Endothelial cell of umbilical vein (primary cell): Measurements from ENCODE around the gene SELL. TPM values are rescaled to one million over a fixed set of nuclear protein-coding genes. Genes with fewer than 3 reads are reported as not detected.
A peak's percentile ranks its signal among the peaks of the same experiment; 100 is the strongest.

Experiments used
- BruUV-seq: library from RNA; stranded (reverse); fragments of 400-500 nt; replicated peaks from 2 replicates; lab custom pipeline; 2021; lab: Mats Ljungman, UMichigan
- CTCF ChIA-PET: fragments of 300-600, 350-600 bp; sonication (Branson Sonifier 250); formaldehyde crosslinking; loops from one replicate; lab custom pipeline; 2021; ENCODE audit warnings: antibody characterized with exemption, inconsistent platforms; lab: Charles Lee
- POLR2A ChIA-PET: fragments of 300-600, 350-600 bp; sonication (Branson Sonifier 250); formaldehyde crosslinking; loops from one replicate; lab custom pipeline; 2021; ENCODE audit warnings: antibody characterized with exemption, inconsistent platforms; lab: Charles Lee
- DNase-seq: peaks from one replicate; pipeline ENCODE4 v3.0.0-alpha.2; 2011; ENCODE audit warnings: low read depth, low spot score
- FAIRE-seq: peaks from 2 replicates; lab custom pipeline; 2011; peaks lifted over from hg19 to GRCh38; lab: Jason Lieb, UNC
- H2AFZ ChIP-seq: 2 replicates; pipeline ENCODE4 v1.6.0; 2012; ENCODE audit warnings: low read depth, low read length, control low read depth, inconsistent platforms
- H3K27ac ChIP-seq: 2 replicates; pipeline ENCODE4 v1.5.1; 2011; ENCODE audit warnings: low read depth, mild to moderate bottlenecking, control low read depth, low read length, moderate library complexity; ENCODE audit not compliant: insufficient read depth
- H3K27me3 ChIP-seq, 2 experiments: 2 replicates each; pipeline versions ENCODE4 v1.6.0 to v1.6.1; 2011; ENCODE audit warnings: low read length in 2 of 2, mixed read lengths in 1 of 2; ENCODE audit not compliant: control insufficient read depth in 2 of 2, insufficient read depth in 2 of 2
- H3K36me3 ChIP-seq, 2 experiments: 2 replicates in 1 of 2; 3 replicates in 1 of 2; pipeline ENCODE4 v1.5.1; 2011; ENCODE audit warnings: low read length in 2 of 2, mild to moderate bottlenecking in 1 of 2, moderate library complexity in 1 of 2; ENCODE audit not compliant: control insufficient read depth in 2 of 2, insufficient read depth in 2 of 2; ENCODE audit errors: extremely low read depth in 1 of 2
- H3K4me1 ChIP-seq: 3 replicates; pipeline ENCODE4 v1.5.1; 2011; ENCODE audit warnings: mild to moderate bottlenecking, low read length; ENCODE audit not compliant: control insufficient read depth, insufficient read depth; ENCODE audit errors: extremely low read depth
- H3K4me2 ChIP-seq: 2 replicates; pipeline ENCODE4 v1.6.1; 2011; ENCODE audit warnings: low read length, control low read depth, mixed read lengths; ENCODE audit not compliant: insufficient read depth
- H3K4me3 ChIP-seq, 3 experiments: fragments of 200-600 bp in 1 of 3; sonication (generic), shearing (Covaris generic) in 1 of 3; replicated peaks in 1 of 3; 2 replicates each; pipeline ENCODE4 v1.5.1; 2011 to 2016; ENCODE audit warnings: control low read depth in 3 of 3, low read length in 3 of 3, mild to moderate bottlenecking in 2 of 3, inconsistent platforms in 1 of 3, low read depth in 1 of 3, moderate library complexity in 1 of 3; ENCODE audit not compliant: insufficient read depth in 1 of 3
- H3K79me2 ChIP-seq: 2 replicates; pipeline ENCODE4 v1.6.0; 2012; ENCODE audit warnings: low read length, inconsistent platforms; ENCODE audit not compliant: control insufficient read depth, insufficient read depth
- H3K9ac ChIP-seq: replicated peaks from 2 replicates; pipeline ENCODE3; 2011; ENCODE audit warnings: low read length, control low read depth; ENCODE audit not compliant: insufficient read depth; ENCODE audit errors: extremely low read depth
- H3K9me1 ChIP-seq: replicated peaks from 3 replicates; pipeline ENCODE4 v1.6.0; 2011; ENCODE audit warnings: mild to moderate bottlenecking, low read length; ENCODE audit not compliant: control insufficient read depth, insufficient read depth; ENCODE audit errors: extremely low read depth
- H3K9me3 ChIP-seq: replicated peaks from 2 replicates; pipeline ENCODE4 v1.5.1; 2012; ENCODE audit warnings: low read length, inconsistent platforms; ENCODE audit not compliant: control insufficient read depth, insufficient read depth
- H4K20me1 ChIP-seq: replicated peaks from 2 replicates; pipeline ENCODE3; 2011; ENCODE audit warnings: mild to moderate bottlenecking, low read length; ENCODE audit not compliant: control insufficient read depth, insufficient read depth; ENCODE audit errors: extremely low read depth
- CTCF ChIP-seq, 2 donors: IDR thresholded peaks; 1 replicate in 1 of 2; 2 replicates in 1 of 2; pipeline ENCODE4 v1.5.1; 2011; ENCODE audit warnings: low read length in 2 of 2, mild to moderate bottlenecking in 2 of 2, moderate library complexity in 2 of 2, control low read depth in 1 of 2, inconsistent platforms in 1 of 2, low read depth in 1 of 2; ENCODE audit not compliant: insufficient read depth in 1 of 2; ENCODE audit errors: extremely low read depth in 1 of 2
- EZH2 ChIP-seq: IDR thresholded peaks from 2 replicates; pipeline ENCODE4 v1.6.1; 2012; ENCODE audit warnings: borderline replicate concordance, low read depth, mild to moderate bottlenecking, moderate library complexity, low read length, inconsistent platforms; ENCODE audit not compliant: severe bottlenecking
- FOS ChIP-seq: IDR thresholded peaks from 2 replicates; pipeline ENCODE4 v1.6.1; 2011; ENCODE audit warnings: mild to moderate bottlenecking, low read length, moderate library complexity, borderline replicate concordance; ENCODE audit not compliant: insufficient read depth
- GATA2 ChIP-seq: IDR thresholded peaks from 2 replicates; pipeline ENCODE4 v1.7.0; 2011; ENCODE audit warnings: low read depth, mild to moderate bottlenecking, moderate library complexity, mixed read lengths, low read length; ENCODE audit not compliant: insufficient read length, insufficient read depth
- JUN ChIP-seq: IDR thresholded peaks from 2 replicates; pipeline ENCODE4 v1.6.1; 2011; ENCODE audit warnings: borderline replicate concordance, low read depth; ENCODE audit not compliant: insufficient read length, insufficient read depth
- MAX ChIP-seq: IDR thresholded peaks from 2 replicates; pipeline ENCODE4 v1.6.1; 2011; ENCODE audit not compliant: insufficient read depth, insufficient read length
- MYC ChIP-seq: IDR thresholded peaks from one replicate; pipeline ENCODE4 v1.6.1; 2011; ENCODE audit warnings: mild to moderate bottlenecking, low read depth, low read length
- POLR2A ChIP-seq: IDR thresholded peaks from 2 replicates; pipeline ENCODE4 v1.6.1; 2012; ENCODE audit warnings: low read depth, mild to moderate bottlenecking, control low read depth, low read length
- POLR2AphosphoS5 ChIP-seq: IDR thresholded peaks from 2 replicates; pipeline ENCODE4 v1.6.1; 2012; ENCODE audit warnings: low read depth, mild to moderate bottlenecking, control low read depth, low read length, moderate library complexity; ENCODE audit not compliant: insufficient read depth
- dilution Hi-C: fragments of 300-500 bp; cut with MboI; formaldehyde crosslinking; loops from one replicate; pipeline ENCODE4 v1.15.0; 2019; ENCODE audit warnings: low sequenced_read_pairs; ENCODE audit not compliant: extremely low pct_ligation_motif_present
- intact Hi-C: fragments of 100-400 bp; cut with micrococcal nuclease; formaldehyde crosslinking; loops from one replicate; pipeline ENCODE4 v1.10.0; 2022
- polyA plus RNA-seq, 4 experiments: library from polyadenylated mRNA; depleted of rRNA in 3 of 4; stranded (reverse) in 3 of 4; unstranded in 1 of 4; fragments of >200 nt; gene quantifications; 2 replicates each; pipeline versions ENCODE4 v1.2.1 to v1.2.3, GENCODE V29; 2011 to 2012; ENCODE audit warnings: missing spikeins in 1 of 4
- total RNA-seq: library from RNA; stranded (reverse); gene quantifications from 2 replicates; pipeline ENCODE4 v1.2.3, GENCODE V29; 2021

The SELL gene
- total and polyA plus RNA-seq, 2 donors (not counting 3 experiments of a cell fraction or from before 2014, with no cell fraction given), result 0.68 to 1.8 TPM

GRCh38 chr1:169698976-169699375 lies 12.4 kb downstream of the SELL start:
- dilution Hi-C loops, result no loop called here
- CTCF ChIA-PET, result interaction anchor here (1.2 to 1.5 kb wide), 3 partner anchors 13 to 111 kb away, joined by 3 to 8 read pairs (median 4); no protein-coding TSS in a partner anchor

GRCh38 chr1:169697755-169698154 lies 13.7 kb downstream of the SELL start:
- ChIA-PET CTCF (interaction anchor here (0.6 to 1.5 kb wide), 2 partner anchors 96 to 716 kb away, joined by 4 to 9 read pairs; no protein-coding TSS in a partner anchor), POLR2A (no interaction called here)
- Histone ChIP-seq H3K27me3 (no peaks in the 10 kb centered on the region), H3K9me1 (no peaks in the 10 kb centered on the region), H3K4me1 (peaks cover 5% of the 10 kb centered on the region), H3K9ac (no peak overlapping the region), H3K4me2 (no peak overlapping the region), H3K4me3 (no peak overlapping the region), H3K79me2 (no peaks in the 10 kb centered on the region), H3K27ac (no peak overlapping the region), H2AFZ (no peak overlapping the region), H3K9me3 (no peaks in the 10 kb centered on the region), H3K36me3 (no peaks in the 10 kb centered on the region), H4K20me1 (no peaks in the 10 kb centered on the region)
- TF ChIP-seq MYC, result no peak
- TF ChIP-seq MAX, result no peak
- TF ChIP-seq POLR2AphosphoS5, result no peak
- no peak for TF ChIP-seq CTCF (IDR thresholded peaks at IDR 0.05; ENCODE audit: extremely low read depth in 1 of 2, insufficient read depth in 1 of 2, low read depth in 1 of 2, low read length in 2 of 2)
- TF ChIP-seq POLR2A, result no peak
- TF ChIP-seq JUN, result no peak
- TF ChIP-seq GATA2, result no peak
- no peak for TF ChIP-seq EZH2
- TF ChIP-seq FOS, result no peak
- BruUV-seq, result no TSS peak
- DNase-seq (no peak), FAIRE-seq (no peak)
- intact Hi-C loops, result no loop called here
- dilution Hi-C loops, result no loop called here

More at GRCh38 chr1:169698976-169699375, 12.4 kb downstream of the SELL start:
- Histone ChIP-seq H3K36me3 (no peaks in the 10 kb centered on the region), H3K27me3 (no peaks in the 10 kb centered on the region), H2AFZ (no peak overlapping the region), H3K27ac (no peak overlapping the region), H3K9ac (no peak overlapping the region), H3K4me2 (no peak overlapping the region), H3K9me3 (no peaks in the 10 kb centered on the region), H3K9me1 (no peaks in the 10 kb centered on the region), H3K4me1 (peaks cover 5% of the 10 kb centered on the region), H3K79me2 (no peaks in the 10 kb centered on the region), H4K20me1 (no peaks in the 10 kb centered on the region), H3K4me3 (no peak overlapping the region)
- DNase-seq (peak; percentile 29), FAIRE-seq (no peak)
- no TSS peak for BruUV-seq
- no peak for TF ChIP-seq FOS
- no peak for TF ChIP-seq EZH2
- no peak for TF ChIP-seq POLR2AphosphoS5
- no peak for TF ChIP-seq MYC
- POLR2A ChIA-PET, result no interaction called here
- intact Hi-C loops, result no loop called here
